Left lung (tissue), 10 donors: ENCODE data around the gene PROB1. TPM values are rescaled to one million over a fixed set of nuclear protein-coding genes. Genes with fewer than 3 reads are reported as not detected.

Experiments used
- ATAC-seq: fragments of 200-7000 bp; cut with Tn5 transposase; one replicate; pipeline ENCODE4 v1.9.1; 2020; ENCODE audit warnings: moderate library complexity
- DNase-seq, 4 donors: peaks; one replicate each; pipeline ENCODE4 v3.0.0-alpha.2; 2013 to 2020
- H3K27ac ChIP-seq, 2 donors: fragments of 200-600 bp; sonication (generic) in 1 of 2; one replicate each; pipeline versions ENCODE4 v1.5.0 to v1.8.0; 2020 to 2021
- H3K27me3 ChIP-seq, 2 donors: fragments of 200-600 bp; sonication (generic) in 1 of 2; one replicate each; pipeline versions ENCODE4 v1.5.0 to v1.8.0; 2020 to 2021
- H3K36me3 ChIP-seq, 2 donors: fragments of 200-600 bp; sonication (generic) in 1 of 2; one replicate each; pipeline versions ENCODE4 v1.5.0 to v1.8.0; 2020 to 2021
- H3K4me1 ChIP-seq, 2 donors: fragments of 200-600 bp; one replicate each; pipeline ENCODE4 v1.8.0; 2021
- H3K4me3 ChIP-seq, 2 donors: fragments of 200-600 bp; sonication (generic) in 1 of 2; one replicate each; pipeline versions ENCODE4 v1.5.0 to v1.8.0; 2020 to 2021; ENCODE audit warnings: mild to moderate bottlenecking in 1 of 2
- H3K9me3 ChIP-seq, 2 donors: fragments of 200-600 bp; sonication (generic) in 1 of 2; one replicate each; pipeline versions ENCODE4 v1.5.0 to v1.8.0; 2020 to 2021
- intact Hi-C, 2 donors: fragments of 100-400 bp; cut with DNase I; formaldehyde crosslinking; loops; one replicate each; pipeline versions ENCODE4 v1.11.2 to v1.14.2; 2022
- polyA plus RNA-seq, 6 donors: library from polyadenylated mRNA; unstranded; fragments of 120-200 nt; gene quantifications; one replicate each; pipeline ENCODE4 v1.2.1, GENCODE V29; 2013; ENCODE audit not compliant: insufficient read length in 6 of 6
- total RNA-seq, 2 donors: library from RNA; stranded (reverse); fragmentation: NEBNext Ultra II Directional; extraction: Animal tissue kit (Norgen Biotek cat#: 25700); gene quantifications; one replicate each; pipeline ENCODE4 v1.2.1, GENCODE V29; 2021
- TF ChIP-seq, protein P1 (sequence below), 2 donors: fragments of 200-600 bp; sonication (generic) in 1 of 2; IDR thresholded peaks; one replicate each; pipeline versions ENCODE4 v1.5.0 to v1.8.0; 2021; ENCODE audit warnings: antibody characterized with exemption in 2 of 2
- donor health status: DM: no; HTN: yes; CAD: no.
- donor health status: DM: no; HTN: no; CAD: no.

PROB1 gene
- total and polyA plus RNA-seq, 8 donors: 0.73 to 1.8 (median 1.1) TPM

DNA sequence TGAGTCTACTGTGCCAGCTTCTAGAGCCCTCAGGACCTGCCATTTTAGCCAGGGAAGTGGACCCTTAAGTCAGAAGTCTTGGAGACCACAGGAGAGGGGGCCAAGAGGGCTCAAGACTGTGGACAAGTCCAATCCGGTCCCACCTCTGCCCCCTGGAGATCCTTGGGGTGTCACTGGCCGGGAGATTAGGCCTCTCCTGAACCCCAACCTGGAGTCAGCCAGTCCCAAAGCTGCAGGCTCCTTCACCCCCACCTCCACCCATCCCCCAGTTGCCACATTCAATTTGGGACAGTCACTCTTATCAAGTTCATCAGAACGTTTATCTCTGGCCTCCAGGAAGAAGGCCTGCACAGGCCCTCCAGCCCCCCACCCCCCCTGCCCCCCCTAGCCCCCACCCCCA is 12.1 kb downstream of the PROB1 start:
- H3K27ac ChIP-seq: no peak overlapping the region
- TF ChIP-seq, protein P1, sequence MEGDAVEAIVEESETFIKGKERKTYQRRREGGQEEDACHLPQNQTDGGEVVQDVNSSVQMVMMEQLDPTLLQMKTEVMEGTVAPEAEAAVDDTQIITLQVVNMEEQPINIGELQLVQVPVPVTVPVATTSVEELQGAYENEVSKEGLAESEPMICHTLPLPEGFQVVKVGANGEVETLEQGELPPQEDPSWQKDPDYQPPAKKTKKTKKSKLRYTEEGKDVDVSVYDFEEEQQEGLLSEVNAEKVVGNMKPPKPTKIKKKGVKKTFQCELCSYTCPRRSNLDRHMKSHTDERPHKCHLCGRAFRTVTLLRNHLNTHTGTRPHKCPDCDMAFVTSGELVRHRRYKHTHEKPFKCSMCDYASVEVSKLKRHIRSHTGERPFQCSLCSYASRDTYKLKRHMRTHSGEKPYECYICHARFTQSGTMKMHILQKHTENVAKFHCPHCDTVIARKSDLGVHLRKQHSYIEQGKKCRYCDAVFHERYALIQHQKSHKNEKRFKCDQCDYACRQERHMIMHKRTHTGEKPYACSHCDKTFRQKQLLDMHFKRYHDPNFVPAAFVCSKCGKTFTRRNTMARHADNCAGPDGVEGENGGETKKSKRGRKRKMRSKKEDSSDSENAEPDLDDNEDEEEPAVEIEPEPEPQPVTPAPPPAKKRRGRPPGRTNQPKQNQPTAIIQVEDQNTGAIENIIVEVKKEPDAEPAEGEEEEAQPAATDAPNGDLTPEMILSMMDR (IDR thresholded peaks at IDR 0.05): no peak
- H3K4me3 ChIP-seq: no peak overlapping the region
- peaks cover 0 to 3% of the 10 kb centered on the region in 2 donors for H3K36me3 ChIP-seq
- H3K9me3 ChIP-seq: no peaks in the 10 kb centered on the region
- ATAC-seq: no peak
- no peak for DNase-seq
- H3K4me1 ChIP-seq: peaks cover 0 to 21% of the 10 kb centered on the region in 2 donors
- H3K27me3 ChIP-seq: no peaks in the 10 kb centered on the region
- intact Hi-C loops: no loop called here

DNA sequence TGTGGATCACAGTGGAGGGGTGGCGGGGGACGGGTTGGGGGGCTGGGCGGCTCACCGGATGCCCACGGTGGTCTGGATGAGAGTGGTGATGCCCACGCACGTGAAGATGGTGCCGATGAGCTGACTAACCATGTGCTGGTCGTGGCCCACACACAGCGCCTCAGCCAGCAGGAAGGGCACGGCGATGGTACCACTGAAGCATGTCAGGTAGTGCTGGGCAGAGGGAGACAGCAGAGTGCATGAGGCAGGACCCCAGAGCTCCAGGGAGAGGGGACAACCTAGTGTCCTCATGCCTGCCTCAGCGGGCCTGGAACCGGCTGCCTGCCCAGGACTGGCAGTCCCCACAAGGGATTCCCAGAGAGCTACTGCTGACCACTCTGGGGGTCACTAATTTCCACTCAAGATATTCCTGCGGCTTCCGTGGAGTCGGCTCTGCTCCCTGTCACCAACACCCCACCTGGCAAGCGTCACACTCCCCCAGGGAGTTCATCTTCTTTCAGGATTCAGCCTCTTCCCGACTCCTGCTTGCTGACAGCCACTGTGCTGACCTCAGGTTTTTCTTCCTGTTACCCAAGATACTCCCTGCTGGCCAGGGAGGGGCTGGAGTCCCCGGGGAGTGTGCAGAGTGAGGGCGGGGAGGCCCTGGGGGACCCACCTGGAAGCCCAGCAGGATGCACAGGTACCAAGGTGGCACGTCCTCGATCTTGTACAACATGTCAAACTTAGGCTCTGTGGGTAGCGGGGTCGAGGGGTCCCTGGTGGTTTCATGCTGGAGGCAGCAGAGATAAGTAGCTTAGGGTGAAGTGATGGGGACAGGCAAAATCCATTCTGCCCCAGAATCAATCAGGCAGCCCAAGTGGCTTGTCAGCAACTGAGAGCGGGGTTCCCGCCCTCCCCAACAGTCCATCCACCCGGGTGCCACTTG is 12.8 kb downstream of the PROB1 start:
- no peak for DNase-seq
- no peak overlapping the region for H3K4me3 ChIP-seq
- H3K36me3 ChIP-seq: peaks cover 0 to 4% of the 10 kb centered on the region in 2 donors
- peaks cover 0 to 21% of the 10 kb centered on the region in 2 donors for H3K4me1 ChIP-seq
- no peak for ATAC-seq
- H3K9me3 ChIP-seq: no peaks in the 10 kb centered on the region
- H3K27ac ChIP-seq: no peak overlapping the region
- no peaks in the 10 kb centered on the region for H3K27me3 ChIP-seq
- intact Hi-C loops: no loop called here
- TF ChIP-seq, protein P1 (IDR thresholded peaks at IDR 0.05): no peak

DNA sequence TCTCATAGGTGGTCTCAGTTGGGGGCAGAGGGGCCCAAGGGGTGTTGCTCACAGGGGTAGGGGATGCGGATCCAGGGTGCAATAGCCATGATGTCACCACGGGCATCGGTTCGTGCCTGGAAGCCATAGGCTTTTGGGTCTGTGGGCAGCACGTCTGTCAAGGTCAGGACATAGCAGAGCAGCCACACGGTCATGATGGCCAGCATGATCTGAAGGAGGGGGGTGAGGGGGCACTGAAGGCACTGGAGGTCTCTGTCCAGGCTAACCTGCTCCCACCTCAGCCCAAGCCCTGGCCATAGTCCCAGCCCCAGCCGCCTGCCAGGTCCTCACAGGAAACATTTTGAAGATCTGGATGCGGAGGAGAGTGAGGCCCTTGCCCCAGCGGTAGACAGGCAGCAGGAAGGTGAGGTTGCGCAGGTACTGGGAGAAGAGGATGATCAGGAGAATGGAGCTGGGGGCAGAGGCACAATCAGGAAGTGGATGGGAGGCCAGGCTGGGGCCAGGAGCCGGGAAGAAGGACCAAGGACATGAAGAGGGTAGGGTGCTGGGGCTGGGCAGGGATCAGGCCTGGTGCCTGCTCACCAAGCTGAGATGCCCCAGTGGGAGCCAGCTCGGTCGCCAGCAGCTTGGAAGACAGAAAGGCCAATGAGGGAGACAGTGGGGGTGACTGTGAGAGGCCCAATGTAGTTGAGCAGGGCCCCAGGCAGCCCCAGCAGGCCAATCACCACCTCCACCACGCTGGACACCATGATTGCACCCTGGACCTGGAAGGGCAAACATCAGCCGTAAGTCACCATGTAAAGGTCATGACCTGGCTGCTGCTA is 15.1 kb downstream of the PROB1 start:
- no peak overlapping the region for H3K4me3 ChIP-seq
- ATAC-seq (no peak), DNase-seq (no peak)
- H3K27ac ChIP-seq: no peak overlapping the region
- intact Hi-C loops: no loop called here
- TF ChIP-seq, protein P1 (IDR thresholded peaks at IDR 0.05): no peak
- peaks cover 0 to 9% of the 10 kb centered on the region in 2 donors for H3K4me1 ChIP-seq
- peaks cover 0 to 4% of the 10 kb centered on the region in 2 donors for H3K36me3 ChIP-seq
- H3K27me3 ChIP-seq: no peaks in the 10 kb centered on the region
- no peaks in the 10 kb centered on the region for H3K9me3 ChIP-seq

DNA sequence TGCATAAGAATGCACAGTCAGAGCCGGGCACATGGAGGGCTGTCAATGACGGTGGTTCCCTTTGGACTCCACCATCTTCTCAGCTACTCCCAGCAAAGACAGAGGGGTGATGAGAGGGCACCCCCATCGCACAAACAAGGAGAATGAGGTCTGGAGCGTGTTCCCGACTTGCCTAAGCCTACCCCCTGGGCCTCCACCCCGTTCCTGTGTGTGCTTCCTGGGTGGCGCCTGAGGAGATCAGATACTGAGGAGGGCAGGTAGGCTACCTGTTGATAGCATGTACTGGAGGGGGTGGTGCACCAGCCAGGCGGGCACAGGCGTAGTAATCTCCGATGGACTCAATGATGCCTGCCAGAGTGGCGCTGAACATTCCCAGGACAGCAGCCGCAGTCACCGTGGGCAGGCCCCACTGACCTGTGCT is 16.0 kb downstream of the PROB1 start:
- ATAC-seq (no peak), DNase-seq (no peak)
- no peak overlapping the region for H3K4me3 ChIP-seq
- no peaks in the 10 kb centered on the region for H3K4me1 ChIP-seq
- intact Hi-C loops: no loop called here
- no peaks in the 10 kb centered on the region for H3K27me3 ChIP-seq
- H3K27ac ChIP-seq: no peak overlapping the region
- H3K36me3 ChIP-seq: peaks cover 0 to 11% of the 10 kb centered on the region in 2 donors
- H3K9me3 ChIP-seq: no peaks in the 10 kb centered on the region
- TF ChIP-seq, protein P1 (IDR thresholded peaks at IDR 0.05): no peak
